NK-92 treated with Interleukin-12 subunit alpha and Interleukin-12 subunit beta, amount 100 ng/mL, for 24 hours (cell line): Measurements from ENCODE around the gene KCNAB1.

ENCODE experiments used
- DNase-seq: peaks from one replicate; lab custom pipeline; 2025; lab: John Stamatoyannopoulos, UW

KCNAB1 gene

DNA sequence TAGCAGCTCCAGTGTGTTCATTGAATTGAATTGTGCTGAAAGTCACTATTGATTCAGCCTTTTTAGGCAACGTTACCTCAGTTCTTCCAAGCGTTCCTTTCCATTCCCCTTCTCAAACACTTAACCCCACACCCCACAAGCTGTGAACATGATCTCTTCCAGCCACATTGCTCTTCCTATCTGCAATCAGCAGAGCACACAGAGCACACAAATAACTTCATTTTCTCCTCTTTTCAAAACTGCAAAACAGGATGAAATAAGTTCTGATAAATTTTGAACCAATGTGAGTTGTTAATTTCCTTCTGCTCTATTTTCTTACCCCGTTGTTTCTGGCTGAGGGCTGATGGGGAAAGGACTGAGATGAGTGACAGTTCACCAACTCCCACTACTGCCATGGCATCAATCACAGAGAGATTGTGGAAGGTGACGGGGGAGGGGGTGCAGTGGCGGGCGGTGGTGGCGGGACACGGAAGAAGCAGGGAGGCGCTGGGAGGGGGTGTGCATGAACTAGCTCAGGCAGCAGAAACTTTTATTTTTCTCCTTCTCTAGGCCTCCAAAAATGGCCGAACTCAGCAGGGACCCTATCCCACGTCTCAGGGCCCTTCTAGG, 287.3 kb downstream of the KCNAB1 start:
- no peak for DNase-seq

DNA sequence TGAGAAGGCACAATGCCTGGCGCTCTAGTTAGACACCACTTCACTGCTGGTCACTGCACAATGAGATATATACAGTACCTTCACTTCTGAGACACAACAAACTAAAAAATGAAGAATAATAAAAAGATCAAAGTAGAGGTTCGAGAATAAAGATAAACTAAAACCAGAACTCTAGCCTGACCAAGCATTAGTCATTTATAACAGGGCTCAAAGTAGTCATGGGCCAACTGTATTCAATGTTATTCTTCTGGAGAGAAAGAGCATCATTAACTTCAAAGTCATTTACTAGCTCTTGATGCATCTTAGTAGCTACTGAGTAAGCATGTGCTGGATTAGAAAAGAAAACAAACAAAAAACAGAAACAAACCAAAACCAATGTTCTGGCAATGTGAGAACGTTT, 289.3 kb downstream of the KCNAB1 start:
- DNase-seq = no peak

DNA sequence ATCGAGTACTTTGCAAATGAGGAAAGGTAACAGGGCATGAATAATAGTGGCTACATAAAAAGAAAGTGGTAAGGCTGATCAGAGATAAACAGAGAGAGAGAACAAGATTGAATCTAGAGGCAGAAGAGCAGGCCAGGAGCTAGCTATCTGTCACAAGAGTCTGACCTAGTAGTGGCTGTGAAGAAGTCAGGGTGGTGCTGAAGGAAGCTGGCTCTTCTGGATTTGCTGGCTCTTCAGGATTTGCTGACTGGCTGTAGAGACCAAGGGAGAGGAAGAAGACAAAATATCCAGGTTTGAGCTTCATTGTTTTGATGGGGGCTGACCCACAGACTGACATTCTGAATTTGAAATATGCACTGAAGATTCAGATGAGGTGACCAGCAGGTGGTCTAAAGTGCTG, 292.2 kb downstream of the KCNAB1 start:
- no peak for DNase-seq

DNA sequence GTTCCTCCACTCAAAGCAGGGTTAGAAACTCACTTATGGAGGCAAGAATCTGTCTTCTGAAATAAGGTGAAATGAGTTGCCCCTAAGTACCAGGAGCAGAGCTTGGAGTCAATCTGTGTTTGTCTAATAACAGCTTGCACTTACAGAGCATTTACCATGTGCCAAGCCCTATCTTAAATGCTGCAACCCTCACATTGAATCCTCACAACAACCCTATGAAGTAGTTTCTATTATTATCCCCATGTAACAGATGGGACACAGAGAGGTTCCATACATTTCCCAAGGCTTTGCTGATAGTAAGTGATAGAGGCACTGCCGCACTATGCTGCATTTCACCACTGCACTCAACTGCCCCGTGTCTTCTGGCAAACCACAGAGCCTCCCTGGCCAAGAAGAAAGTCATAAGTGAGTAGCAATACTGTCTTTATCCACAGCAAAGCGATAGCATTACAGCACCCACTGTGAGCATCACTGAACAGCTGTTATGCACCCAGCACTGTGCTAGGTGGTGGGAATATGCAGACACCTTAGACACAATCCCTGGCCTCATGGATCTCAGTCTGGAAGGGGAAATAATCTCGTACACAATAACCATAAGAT, 293.0 kb downstream of the KCNAB1 start:
- no peak for DNase-seq

DNA sequence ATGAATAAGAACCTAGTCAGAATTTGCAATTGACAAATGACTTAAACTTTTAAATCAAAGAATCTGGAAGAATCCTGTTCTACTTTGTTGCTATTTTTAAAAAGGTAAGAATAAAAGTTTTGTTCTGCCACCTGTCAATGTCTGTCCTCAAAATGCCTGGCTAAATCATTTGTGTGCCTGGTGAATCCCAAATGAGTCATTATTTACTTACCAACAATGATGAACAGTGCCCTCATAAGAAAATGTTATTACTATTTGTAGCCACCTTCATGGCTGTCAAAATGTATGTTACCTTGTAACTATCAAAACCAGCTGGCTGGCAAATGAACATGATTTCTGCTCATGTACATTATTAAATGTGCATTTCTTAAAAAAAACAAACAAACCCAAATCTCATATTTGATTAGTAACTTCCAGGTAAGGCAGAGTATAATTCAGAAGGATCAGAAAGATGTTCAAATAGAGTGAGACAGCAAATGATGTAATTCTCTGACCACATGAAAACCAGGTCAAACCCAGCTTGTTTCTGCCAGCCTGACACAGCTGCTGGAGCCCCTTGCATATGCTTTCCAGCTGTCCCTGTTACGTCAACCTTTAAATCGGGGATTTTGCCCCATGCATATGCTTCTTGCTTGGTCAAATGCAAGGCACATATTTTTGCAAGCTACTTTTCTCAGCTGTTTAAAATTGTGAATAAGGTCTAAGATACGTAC, 296.6 kb downstream of the KCNAB1 start:
- DNase-seq = no peak

GRCh38 chr3:156417559-156418132, 297.3 kb downstream of the KCNAB1 start:
- no peak for DNase-seq

DNA sequence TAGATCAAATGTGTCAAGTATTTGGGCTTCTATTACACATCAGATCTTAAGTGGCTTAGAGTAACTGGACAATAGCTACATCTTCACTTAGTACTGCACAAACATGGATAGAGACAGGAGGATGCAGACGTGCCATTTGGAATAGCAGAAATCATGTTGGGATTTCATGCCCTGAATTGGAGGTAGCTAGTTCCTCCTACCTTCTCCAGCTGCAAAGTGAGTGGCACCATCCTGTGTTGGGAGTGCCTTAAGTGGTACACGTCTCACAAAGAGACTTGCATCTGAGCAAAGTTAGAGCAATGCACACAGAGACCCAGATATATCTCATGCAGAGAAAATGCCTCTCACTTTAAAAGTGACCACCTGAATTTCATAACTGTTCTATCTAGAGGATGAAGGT, 298.1 kb downstream of the KCNAB1 start:
- DNase-seq = no peak

DNA sequence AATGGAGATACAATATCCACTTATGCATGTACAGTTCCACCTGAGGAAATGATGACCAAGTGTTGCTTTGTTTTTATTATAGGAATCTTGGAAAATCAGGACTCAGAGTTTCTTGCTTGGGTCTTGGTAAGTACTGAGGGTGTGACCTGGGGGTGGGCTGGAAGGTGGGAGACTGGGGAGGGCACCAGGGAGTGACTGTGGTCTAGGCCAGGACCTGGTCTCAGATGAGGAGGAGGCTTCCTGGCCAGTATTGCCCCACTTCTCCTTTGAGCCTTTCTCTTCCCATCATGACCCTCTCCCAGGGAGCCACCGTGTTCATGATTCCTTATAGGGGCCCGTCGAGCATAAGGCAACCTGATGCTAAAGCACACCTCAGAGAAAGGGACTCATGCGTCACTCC, 301.2 kb downstream of the KCNAB1 start:
- DNase-seq = no peak

GRCh38 chr3:156424758-156425157, 304.4 kb downstream of the KCNAB1 start:
- no peak for DNase-seq

GRCh38 chr3:156425651-156426050, 305.3 kb downstream of the KCNAB1 start:
- no peak for DNase-seq

- no peak for DNase-seq
These were observed 308.7 kb downstream of the KCNAB1 start for GRCh38 chr3:156429125-156429524.

DNA sequence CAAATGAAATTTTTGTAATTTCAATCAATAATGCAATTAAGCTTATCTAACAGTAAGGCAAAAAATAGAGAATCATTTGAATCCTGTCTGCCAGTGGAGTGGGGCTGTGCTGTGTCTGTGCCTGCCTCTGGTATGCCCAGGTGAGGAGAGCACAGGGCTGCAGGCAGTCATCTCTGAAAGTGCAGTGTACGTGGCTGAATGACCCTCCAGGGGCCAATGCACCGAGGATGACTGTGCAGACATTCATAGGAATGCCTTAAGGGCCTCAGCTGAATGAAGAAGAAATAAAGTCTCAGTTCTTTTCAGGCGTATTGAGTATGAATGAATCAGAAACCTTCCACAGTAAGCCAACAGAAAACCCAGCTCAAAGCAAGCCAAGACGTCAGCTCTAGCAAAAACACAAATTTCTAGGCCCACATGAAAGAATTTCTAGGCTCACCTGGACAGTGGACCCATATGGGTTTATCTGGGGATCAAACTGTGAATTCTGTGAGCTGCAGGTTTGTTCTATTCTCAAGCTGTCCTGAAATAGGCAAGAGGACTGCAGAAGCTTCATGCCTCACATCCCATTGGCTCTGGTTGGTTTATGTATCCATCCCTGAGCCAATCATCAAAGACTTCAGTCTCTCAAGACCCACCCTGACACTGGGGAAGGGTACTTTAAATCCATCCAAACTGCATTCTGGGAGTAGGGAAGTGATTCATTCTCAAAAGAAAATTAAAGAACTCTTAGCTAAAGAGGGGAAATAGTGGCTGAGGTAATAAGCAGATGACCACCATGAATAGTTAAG, 311.2 kb downstream of the KCNAB1 start:
- no peak for DNase-seq

GRCh38 chr3:156432563-156432962, 312.2 kb downstream of the KCNAB1 start:
- DNase-seq = no peak

- DNase-seq = no peak
These were observed 312.8 kb downstream of the KCNAB1 start for GRCh38 chr3:156433138-156433537.

GRCh38 chr3:156433910-156434309, 313.5 kb downstream of the KCNAB1 start:
- DNase-seq = no peak

DNA sequence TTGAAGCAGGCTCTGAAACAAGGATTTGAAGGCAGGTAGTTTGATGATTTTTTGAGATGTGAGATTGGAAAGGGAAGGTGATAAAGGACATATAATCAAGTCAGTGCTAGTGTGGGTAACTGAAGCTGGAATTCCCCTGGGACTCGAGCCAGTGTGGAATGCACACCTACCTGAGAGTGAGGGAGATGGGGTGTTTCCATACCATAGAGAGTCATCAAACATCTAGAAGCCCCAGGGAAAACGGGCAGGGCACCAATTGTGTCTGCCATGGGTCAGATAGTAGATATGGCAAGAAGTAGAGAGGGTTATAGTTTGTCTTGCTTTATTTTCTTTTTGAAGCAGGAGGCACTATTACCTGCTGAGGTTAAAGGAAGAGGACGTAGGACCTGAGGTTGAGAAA, 314.5 kb downstream of the KCNAB1 start:
- DNase-seq = no peak

- DNase-seq = no peak
These were observed 322.7 kb downstream of the KCNAB1 start for GRCh38 chr3:156443079-156443478.

- no peak for DNase-seq
These were observed 325.0 kb downstream of the KCNAB1 start for GRCh38 chr3:156445117-156446090.

GRCh38 chr3:156448300-156448699, 327.9 kb downstream of the KCNAB1 start:
- DNase-seq = no peak

- DNase-seq = no peak
These were observed 329.6 kb downstream of the KCNAB1 start for GRCh38 chr3:156449710-156450574.
